Type B pancreatic cell (in vitro differentiated cells): Measurements from ENCODE around the gene LTBR. TPM values are rescaled to one million over a fixed set of nuclear protein-coding genes. Genes with fewer than 3 reads are reported as not detected.

Source experiments
- DNase-seq: peaks from one replicate; pipeline ENCODE4 v3.0.0; 2021; ENCODE audit warnings: mixed read lengths; ENCODE audit not compliant: unreplicated experiment; ENCODE audit errors: extremely low spot score
- H3K27ac Mint-ChIP-seq: 2 replicates; pipeline ENCODE4 v1.8.0; 2021; ENCODE audit warnings: mild to moderate bottlenecking, mixed read lengths
- H3K27me3 Mint-ChIP-seq: 2 replicates; pipeline ENCODE4 v1.8.0; 2021; ENCODE audit warnings: mixed read lengths
- H3K36me3 Mint-ChIP-seq: 2 replicates; pipeline ENCODE4 v1.8.0; 2021; ENCODE audit warnings: mixed read lengths
- H3K4me1 Mint-ChIP-seq: one replicate; pipeline ENCODE4 v1.8.0; 2021; ENCODE audit warnings: mixed read lengths; ENCODE audit not compliant: unreplicated experiment
- H3K4me3 Mint-ChIP-seq: 2 replicates; pipeline ENCODE4 v1.8.0; 2021; ENCODE audit warnings: mild to moderate bottlenecking, mixed read lengths
- H3K9me3 Mint-ChIP-seq: 2 replicates; pipeline ENCODE4 v1.8.0; 2021; ENCODE audit warnings: mixed read lengths
- total RNA-seq: library from RNA; stranded (reverse); gene quantifications from 2 replicates; pipeline ENCODE4 v1.2.1, GENCODE V29; 2021; ENCODE audit warnings: low replicate concordance
- TF ChIP-seq, protein P1 (sequence below): fragments of 200-600 bp; sonication (generic); conservative IDR thresholded peaks from 2 replicates; pipeline ENCODE4 v1.5.0; 2021; ENCODE audit warnings: antibody characterized with exemption, mild to moderate bottlenecking

The LTBR gene
- total RNA-seq, 1 donor from 2014 or later: 18.5 TPM

DNA sequence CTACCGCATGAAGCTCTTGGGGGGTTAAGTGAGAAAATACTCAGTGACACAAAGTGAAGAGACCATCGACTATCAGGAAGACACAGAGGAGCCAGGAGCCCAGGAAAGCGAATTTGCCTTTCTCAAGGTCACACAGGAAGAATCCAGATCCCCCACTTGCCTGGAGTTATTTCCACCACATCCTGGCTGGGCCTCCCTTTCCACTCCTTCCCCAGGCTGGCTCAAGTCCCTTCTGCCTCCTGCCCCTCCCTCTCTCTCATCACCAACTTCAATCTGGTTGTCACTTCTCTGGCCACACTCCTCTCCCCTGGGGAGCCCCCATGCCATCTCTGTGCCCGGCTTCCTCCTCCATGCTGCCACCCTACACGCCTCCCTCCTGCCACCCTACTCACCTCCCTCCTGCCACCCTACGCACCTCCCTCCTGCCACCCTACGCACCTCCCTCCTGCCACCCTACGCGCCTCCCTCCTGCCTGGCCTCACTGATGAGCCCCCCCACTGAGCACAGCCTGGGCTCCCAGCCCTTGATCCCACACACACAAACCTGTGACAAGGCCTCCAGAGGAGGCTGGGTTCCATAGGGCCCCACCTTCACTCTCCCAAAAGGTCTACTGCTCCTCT, 14.9 kb upstream of the LTBR start:
- Mint-ChIP-seq H3K27ac (peak overlapping the region; percentile 40), H3K36me3 (peaks cover 11% of the 10 kb centered on the region), H3K27me3 (peaks cover 3% of the 10 kb centered on the region), H3K4me1 (peaks cover 20% of the 10 kb centered on the region), H3K9me3 (peaks cover 5% of the 10 kb centered on the region), H3K4me3 (peak overlapping the region; percentile 29)
- TF ChIP-seq, protein P1, sequence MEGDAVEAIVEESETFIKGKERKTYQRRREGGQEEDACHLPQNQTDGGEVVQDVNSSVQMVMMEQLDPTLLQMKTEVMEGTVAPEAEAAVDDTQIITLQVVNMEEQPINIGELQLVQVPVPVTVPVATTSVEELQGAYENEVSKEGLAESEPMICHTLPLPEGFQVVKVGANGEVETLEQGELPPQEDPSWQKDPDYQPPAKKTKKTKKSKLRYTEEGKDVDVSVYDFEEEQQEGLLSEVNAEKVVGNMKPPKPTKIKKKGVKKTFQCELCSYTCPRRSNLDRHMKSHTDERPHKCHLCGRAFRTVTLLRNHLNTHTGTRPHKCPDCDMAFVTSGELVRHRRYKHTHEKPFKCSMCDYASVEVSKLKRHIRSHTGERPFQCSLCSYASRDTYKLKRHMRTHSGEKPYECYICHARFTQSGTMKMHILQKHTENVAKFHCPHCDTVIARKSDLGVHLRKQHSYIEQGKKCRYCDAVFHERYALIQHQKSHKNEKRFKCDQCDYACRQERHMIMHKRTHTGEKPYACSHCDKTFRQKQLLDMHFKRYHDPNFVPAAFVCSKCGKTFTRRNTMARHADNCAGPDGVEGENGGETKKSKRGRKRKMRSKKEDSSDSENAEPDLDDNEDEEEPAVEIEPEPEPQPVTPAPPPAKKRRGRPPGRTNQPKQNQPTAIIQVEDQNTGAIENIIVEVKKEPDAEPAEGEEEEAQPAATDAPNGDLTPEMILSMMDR: no peak
- no peak for DNase-seq

DNA sequence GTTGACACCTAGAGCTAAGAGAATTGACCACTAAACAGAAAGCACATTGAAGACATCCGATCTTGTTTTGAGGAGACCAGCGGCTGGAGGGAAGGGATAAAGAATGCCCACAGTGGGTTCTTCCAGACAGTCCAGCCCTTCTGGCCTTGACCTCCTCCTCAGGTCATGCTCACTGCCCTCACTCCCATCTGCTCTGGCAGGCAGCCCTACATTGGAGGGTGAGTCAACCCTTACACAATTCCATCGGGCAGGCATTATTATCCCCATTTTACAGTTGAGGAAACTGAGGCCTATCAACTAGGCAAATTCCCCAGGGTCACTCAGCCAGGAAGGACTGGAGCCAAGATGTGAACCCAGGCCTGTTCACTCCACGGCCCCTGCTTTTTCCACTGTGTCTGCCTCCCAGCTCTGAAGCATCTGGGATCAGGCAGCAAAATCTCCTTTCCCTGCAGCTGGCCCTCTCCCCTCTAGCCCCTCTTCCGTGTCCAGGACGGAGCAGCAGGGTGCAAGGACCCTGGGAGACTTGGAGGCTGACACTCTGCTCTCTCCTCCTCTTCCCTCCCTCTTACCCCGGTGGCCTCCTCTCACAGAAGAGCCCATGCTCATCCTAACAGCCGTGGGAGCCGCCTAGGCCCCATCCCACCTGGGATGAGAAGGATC, 13.9 kb upstream of the LTBR start:
- TF ChIP-seq, protein P1: no peak
- H3K4me1 Mint-ChIP-seq: peaks cover 21% of the 10 kb centered on the region
- H3K27me3 Mint-ChIP-seq: peaks cover 3% of the 10 kb centered on the region
- peaks cover 5% of the 10 kb centered on the region for H3K9me3 Mint-ChIP-seq
- DNase-seq: no peak
- peak overlapping the region; percentile 96 for H3K27ac Mint-ChIP-seq
- H3K4me3 Mint-ChIP-seq: peak overlapping the region; percentile 53
- H3K36me3 Mint-ChIP-seq: peaks cover 11% of the 10 kb centered on the region

DNA sequence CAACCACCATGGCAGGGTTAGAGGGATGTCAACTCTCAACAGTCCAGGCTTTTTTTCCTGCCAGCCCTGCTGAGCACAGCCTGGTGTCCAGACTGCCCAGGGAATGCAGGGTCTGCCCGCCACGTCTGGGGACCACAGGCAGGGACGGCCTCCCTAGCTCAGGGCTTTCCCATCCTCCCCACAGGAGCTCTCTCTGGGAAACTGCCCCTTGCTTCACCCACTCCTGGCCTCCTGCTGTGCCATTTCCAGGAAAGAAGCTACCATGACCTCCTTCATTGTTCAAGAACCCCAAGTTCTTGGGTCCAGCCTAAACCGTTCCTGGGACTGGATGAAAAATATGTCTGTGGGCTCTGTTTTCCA, 13.4 kb upstream of the LTBR start:
- TF ChIP-seq, protein P1: no peak
- Mint-ChIP-seq H3K27me3 (peaks cover 3% of the 10 kb centered on the region), H3K9me3 (peaks cover under 1% of the 10 kb centered on the region), H3K4me1 (peaks cover 21% of the 10 kb centered on the region), H3K36me3 (peaks cover 8% of the 10 kb centered on the region), H3K27ac (peak overlapping the region; percentile 96), H3K4me3 (peak overlapping the region; percentile 82)
- no peak for DNase-seq

DNA sequence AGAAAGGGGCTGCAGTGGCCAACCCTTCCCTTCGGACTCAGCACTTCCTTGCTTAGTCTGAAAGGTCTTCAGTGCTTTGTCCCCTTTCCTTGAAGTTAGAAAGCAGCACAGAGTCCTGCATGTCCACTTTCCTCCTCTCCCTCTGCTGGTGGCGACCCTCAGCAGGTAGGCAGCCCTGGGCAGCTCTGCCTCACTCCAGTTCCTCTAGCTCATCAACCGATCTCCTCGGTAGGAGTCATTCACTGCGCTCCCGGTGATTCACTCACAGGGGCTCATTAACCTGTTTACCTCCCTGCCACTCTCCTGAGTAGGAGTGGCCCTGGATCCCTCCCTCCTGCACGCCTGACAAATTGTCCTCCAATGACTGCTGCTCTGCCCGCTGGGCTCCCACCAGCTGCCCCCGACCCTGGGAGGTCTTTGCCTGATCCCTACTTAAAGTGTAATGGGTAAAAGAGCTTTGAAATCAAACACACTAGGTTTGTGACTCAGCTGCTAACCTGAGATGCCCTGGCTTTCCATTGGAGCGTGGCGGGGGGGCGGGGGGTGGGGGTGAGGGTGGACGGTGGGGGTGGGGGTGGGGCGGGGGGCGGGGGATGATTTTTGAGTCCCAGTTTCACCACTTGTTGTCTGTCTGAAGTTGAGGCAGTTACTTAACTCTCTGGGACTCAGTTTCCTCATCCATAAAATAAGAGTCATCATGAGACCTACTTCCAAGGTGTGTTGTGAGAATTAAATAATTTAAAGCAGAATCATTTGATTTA, 12.8 kb upstream of the LTBR start:
- peak overlapping the region; percentile 82 for H3K4me3 Mint-ChIP-seq
- no peaks in the 10 kb centered on the region for H3K9me3 Mint-ChIP-seq
- DNase-seq: no peak
- H3K36me3 Mint-ChIP-seq: peaks cover 7% of the 10 kb centered on the region
- TF ChIP-seq, protein P1: peak; percentile 34
- H3K4me1 Mint-ChIP-seq: peaks cover 23% of the 10 kb centered on the region
- peak overlapping the region; percentile 96 for H3K27ac Mint-ChIP-seq
- H3K27me3 Mint-ChIP-seq: peaks cover 3% of the 10 kb centered on the region

DNA sequence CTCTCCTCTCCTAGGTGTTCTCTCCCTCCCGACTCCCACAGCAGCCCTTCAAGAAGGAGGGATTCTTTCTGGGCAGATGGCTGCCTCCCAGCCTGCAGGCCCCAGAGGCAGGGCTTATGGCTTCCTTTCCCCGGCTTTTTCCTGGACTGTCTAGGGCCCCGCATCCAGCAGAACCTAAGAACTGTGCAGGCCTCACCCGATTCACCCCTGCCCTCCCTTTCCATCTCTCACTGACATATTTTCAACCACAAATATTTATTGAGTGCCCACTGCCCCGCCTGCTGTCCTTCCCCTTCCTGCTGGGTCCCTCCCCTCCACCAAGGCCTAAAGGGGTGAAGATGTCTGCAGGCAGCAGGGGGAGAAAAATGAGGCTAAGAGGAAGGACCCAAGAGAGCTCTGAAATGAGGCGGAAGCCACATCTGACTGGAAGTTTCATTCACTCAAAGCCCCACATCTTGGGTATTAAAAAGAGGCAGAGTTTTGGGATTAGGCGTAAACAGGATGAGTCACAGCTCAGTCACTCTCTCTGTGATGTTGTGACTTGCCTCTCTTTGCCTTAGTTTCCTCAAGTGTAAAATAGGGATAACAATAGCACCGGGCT, 11.5 kb upstream of the LTBR start:
- Mint-ChIP-seq H3K27ac (peak overlapping the region; percentile 96), H3K4me1 (peaks cover 28% of the 10 kb centered on the region), H3K27me3 (peaks cover 3% of the 10 kb centered on the region), H3K9me3 (no peaks in the 10 kb centered on the region), H3K36me3 (peaks cover 7% of the 10 kb centered on the region), H3K4me3 (peak overlapping the region; percentile 83)
- TF ChIP-seq, protein P1: no peak
- no peak for DNase-seq
